ENCODE data around the gene TMEM106B.

TMEM106B gene

DNA sequence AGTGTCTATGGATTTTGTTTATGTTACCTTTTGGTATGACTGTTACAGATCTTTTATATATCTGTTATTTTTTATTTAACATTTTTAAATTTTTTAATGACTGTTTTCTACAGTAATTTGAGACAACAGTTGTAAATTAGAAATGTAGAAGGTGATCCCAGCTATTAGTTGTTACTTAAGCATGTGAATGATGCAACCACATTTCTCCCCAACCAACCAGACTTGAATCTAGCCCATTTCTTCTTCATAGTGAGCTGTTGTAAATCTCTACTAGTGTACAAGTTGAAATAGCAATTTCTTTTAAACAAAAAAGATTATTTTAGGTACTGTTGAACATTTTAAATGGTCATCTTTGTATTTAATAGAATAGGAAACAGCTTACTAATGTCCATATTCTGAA lies 18.0 kb downstream of the TMEM106B start:
- DNase-seq: no peak

DNA sequence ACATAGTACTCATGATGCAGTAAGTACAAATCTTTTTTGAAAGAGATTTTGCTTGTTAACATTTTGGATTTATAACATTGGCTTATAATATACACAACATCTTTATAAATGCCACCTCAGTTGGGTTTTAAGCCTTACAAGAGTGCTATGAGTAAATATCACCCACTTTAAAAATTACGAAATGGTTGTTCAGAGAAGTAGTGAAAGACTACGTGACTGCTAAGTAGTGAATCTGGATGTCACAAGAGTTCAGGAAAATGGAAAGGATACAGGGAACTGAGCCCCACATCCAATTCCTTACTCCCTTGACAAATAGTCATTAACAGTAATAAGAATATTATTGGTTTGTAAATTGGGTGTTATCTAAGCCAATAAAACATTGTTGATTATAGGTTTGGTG lies 20.0 kb downstream of the TMEM106B start:
- DNase-seq: no peak

DNA sequence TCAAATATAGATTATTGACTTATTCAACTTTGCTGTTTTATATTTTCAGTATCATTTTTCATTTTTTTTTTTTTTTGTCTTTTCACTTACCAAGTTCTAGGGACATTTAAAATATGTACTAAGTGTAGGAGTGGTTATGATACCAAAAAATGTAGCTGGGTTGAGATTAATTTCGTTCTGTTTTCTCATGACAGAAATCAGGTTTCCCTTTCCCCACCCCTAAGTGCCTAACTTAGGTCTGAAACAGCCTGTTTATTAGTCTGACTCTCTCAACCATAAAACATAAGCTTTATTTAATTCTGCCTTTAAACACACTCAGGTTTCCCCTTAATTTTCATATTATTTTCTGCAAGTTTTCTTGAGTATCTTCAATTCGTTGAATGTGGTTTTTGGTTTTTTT lies 22.1 kb downstream of the TMEM106B start:
- no peak for DNase-seq

DNA sequence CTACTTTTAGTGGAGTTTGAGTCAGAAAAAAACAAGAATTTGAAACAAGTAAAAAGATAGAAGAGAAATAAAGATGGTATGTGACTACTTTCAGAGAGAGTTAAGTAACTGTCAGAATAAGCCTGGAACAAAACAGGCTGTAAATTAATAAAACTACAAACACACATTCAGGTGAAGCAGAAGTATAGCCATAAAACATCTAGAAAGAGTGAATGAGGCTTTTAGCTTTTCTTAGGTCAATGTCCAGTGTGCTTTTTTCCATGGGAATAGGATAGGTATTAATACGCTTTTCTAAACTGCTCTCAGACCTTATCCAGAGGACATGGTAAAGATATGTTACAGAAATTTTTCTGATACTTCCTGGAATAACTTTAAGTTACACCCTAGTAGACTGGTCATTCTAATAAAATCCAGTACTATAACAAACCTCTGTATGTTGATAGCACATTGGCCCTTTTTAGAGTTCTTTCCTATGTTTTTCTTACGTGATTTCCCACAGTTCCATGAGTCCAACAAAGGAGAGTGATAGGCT lies 23.3 kb downstream of the TMEM106B start:
- no peak for DNase-seq

DNA sequence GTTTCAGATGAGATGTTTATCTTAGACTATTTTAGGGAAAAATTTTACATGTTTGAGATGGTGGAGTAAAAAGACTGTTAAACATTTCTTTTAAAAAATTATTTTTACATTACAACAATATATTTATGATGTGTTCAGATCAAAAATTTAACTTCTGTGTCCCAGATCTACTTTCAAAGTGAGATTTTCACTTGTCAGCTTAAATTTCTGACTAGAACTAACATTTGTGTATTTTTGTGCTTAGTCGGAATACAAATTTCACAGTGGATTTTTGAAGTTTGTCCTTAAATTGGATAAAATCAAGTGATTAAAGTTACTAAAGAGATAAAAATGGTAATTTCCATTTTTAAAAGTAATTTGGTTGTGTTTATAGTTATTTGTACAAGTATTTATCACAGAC lies 24.9 kb downstream of the TMEM106B start:
- no peak for DNase-seq

DNA sequence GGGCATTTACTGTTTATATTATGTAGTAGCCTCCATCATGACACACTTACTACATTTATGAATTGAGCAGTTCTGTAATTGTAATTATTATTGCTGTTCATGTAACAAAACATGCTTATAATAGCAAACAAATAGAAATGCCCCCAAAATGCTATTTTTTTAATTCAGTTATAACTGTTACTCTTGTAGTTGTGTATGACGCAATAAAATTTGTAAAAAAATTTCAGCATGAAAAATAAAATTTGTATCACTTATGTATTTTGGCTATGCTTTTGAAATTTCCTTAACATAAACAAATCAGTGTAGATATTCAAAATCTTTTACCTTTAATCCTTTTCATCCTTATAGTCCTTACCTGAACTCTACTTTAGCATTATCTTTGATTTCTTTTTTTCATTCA lies 25.9 kb downstream of the TMEM106B start:
- no peak for DNase-seq

DNA sequence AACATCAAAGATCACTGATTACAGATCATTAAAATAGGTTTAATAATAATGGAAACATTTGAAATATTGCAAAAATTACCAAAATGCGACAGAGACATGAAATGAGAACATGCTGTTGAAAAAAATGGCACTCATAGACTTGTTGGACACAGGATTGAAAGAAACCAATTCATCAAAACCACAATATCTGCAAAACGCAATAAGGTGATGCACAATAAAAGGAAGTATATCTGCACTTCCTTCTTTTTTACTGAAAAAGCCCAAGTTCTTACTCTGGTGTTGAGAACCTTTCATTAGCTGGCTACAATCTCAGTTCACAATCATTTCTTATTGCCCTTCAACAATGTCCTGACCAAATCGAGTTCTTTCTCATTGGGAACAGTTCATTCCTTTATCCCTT lies 28.7 kb downstream of the TMEM106B start:
- no peak for DNase-seq

DNA sequence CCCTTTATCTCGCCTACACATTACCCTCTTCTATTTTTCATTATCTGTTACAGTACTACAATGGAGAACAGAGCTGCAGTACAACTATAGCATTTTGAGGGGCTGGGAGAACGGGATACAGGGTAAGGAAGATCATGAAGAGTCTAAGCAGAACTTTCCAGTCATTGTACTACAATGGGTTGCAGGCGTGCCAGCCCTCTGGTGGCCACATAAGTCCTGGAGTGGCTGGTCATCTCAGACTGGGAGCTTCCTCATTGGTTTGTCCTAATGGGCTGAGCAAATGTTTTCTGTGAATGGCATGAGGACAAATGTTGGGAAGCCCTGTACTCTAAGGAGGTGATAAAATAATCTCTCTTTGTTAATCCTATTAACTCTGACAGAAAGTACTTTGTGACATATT lies 33.0 kb downstream of the TMEM106B start:
- DNase-seq: no peak

DNA sequence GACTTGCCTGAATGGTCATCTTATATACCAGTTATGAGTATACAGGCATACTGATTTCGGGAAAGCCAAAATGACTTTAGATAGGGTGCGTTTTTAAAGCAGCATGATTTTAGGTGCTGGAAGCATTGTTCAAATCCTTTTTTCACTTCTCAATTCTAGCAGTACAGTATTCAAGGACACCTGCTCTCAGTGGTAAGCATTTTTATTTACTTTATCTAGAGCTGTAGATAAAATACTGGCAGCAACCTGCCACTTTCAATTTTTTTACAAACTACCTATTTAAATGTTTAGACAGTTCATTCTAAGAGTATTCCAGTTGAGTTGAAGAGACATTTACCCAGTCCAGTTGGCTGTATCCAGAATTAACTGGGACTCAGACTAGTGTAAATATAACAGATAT lies 33.6 kb downstream of the TMEM106B start:
- no peak for DNase-seq

DNA sequence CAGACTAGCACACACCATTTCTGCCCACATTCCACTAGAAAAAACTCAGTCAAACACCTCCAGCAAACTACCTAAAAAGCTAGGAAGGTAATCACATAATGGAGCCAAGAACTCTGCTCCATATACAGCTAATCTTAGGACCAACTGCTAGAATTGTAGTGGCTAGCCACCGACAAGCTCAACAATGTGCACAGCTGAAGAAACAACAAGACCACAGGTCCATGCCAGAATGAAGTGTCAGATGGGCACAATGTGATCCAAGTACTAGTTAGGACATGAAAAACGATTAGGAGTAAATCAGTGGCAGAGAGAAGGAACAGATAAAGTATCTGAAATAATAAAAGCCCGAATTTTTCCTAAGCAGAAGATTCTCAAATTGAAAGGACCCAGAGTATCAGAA lies 38.6 kb downstream of the TMEM106B start:
- DNase-seq: no peak

DNA sequence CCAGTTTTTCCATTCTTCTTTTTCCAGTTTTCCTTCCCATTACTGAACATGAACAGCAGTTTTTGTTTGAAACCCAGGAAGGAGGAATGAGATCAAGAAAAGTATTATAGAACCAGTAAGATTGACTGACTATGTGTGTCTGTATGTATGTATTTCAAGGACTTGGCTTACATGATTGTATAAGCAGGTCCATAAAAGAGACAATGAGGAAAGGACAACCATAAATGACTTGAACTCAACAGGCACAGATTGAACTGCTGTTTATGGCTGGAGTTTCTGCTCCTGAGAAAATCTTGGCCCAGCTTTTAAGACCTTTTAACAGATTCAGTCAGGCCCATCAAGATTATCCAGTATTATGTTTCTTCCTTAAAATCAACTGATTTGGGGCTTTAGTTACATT lies 39.1 kb downstream of the TMEM106B start:
- no peak for DNase-seq

DNA sequence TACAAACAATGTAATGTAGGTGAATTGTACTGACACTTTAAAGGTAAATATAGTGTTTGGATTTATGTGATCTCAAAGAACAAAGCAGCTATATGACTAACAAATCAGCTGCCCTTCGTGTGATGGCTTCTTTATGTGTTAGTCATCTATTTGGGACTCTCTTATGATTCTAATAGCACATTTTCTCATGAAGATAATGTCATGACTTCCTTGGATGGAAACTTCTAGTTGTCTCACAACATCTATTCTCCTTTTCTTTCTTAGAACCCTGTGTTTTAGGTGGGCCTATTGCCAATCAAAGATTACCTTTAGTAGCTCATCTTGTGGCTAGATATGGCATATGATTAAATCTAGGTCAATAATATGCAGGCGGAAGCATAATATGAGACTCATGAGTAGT lies 45.0 kb downstream of the TMEM106B start:
- no peak for DNase-seq

DNA sequence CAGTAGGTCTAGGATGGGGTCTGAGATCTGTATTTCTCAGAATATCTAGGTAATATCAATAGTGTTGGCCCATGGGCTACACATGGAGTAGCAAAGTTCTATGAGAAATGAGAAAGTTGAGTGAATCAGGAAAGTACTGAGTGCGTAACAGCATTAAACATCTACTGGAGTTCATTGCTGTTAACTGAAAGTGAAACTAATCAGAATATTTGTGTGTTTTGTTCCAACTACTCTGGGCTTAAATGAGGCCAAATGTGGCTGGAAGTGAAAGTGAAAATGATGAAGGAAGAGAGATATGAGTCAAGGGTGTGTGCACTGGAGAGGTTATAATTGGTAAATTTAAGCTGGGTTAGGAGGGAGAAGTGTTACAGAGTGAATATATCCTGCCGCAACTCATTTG lies 46.5 kb downstream of the TMEM106B start:
- no peak for DNase-seq

DNA sequence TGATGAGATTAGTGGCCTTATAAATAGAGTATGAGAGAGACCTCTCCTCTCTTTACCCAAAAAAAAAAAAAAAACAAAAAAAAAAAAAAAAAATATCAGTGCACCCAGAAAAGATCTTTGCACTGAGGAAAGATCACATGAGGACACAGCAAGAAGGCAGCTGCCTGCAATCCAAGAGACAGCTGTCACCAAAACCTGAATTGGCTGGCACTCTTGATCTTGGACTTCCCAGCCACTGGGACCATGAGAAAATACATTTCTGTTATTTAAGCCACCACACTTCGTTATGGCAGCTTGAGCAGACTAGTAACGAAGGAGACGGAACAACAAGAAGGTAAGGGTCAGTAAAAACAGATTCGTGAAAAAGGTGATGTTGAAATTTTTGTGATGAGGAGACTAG lies 47.0 kb downstream of the TMEM106B start:
- DNase-seq: no peak

DNA sequence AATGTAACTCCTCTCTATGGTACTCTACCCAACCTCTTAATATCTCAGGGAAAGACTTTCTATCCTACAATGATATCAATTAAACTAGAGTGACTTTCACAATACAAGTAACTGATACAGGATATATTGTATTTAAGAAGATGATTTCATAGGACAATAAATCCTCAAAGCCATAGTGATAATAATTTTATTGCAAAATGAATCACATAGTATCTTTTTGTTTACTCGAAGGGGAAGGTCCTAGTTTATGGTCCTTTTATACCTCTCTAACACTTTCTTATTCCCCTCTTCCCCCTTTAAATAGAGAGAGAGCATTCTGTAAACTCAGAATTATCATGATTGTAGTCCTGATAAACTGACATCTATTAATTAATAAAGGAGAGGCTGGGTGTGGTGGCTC lies 56.4 kb downstream of the TMEM106B start:
- DNase-seq: no peak

DNA sequence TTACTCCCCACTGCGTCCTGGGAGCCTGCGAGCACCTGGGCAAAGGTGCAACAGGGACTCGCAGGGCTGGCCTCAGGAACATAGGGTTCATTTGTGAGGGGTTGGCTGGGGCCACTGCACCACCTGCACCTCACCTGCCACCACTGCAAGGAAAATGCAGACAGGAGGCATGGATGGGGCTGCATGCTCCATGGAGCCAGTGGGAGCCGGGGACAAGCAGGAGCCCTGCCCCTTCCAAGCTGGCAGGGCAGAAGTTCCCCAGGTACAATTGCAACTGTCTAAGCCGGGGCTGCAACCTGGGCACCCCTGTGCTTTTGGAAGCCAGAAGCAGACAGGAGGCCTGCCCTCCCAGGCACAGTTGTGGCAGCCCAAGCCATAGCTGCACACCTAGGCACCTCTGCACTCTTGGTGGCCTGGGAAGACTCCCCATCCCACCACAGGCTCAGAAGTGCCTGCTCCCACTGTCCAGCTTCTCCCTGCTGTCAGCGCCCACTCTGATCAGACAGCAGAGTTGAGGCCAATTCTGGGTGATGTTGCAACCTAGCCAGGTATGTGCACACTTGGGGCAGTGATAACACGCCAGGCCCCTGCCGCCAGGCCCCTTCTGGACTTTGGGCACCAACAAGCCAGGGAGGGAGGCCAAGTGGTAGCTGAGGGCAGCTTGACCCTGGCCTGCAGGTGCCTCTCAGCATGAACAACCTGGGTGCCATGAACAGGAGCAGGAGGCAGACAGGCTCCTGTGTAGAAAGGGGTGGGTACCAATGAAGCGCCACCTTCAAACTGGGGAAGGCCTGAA lies 58.2 kb downstream of the TMEM106B start:
- no peak for DNase-seq

DNA sequence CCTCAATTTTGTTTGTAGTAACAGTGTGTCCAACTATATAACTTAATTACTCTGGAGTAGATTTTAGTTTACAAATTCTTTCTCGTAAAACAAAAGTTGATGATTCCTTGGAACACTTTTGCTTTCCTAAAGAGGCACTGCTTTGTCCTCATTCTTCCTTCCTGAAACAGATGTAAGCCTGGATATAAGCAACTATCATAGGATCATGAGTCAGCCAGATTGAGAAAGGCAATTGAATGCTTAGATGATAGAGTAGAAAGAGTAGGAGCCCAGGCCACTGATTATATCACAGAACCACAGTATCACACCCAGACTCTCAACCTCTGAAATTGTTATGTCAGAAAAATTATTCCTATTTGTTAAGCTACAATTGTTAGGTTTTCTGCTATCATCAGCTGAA lies 69.9 kb downstream of the TMEM106B start:
- DNase-seq: no peak

DNA sequence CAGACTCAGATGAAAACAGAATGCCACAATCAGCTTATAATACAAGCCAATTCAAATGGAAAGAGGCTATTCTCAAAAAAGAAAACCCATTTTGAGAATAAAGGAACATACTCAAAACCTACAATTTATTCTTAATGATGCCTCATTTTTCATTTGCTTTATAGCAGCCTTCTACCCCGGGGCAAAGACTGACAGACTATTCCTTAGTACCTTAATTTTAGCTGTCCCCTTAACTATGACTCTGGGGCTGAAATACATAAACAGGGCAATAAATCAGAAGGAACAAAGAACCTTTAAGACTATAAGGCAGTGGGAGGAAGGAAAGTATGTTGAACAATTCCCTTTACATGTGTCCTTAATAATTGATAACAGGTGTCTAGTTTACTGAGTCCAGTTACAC lies 76.8 kb downstream of the TMEM106B start:
- DNase-seq: no peak

DNA sequence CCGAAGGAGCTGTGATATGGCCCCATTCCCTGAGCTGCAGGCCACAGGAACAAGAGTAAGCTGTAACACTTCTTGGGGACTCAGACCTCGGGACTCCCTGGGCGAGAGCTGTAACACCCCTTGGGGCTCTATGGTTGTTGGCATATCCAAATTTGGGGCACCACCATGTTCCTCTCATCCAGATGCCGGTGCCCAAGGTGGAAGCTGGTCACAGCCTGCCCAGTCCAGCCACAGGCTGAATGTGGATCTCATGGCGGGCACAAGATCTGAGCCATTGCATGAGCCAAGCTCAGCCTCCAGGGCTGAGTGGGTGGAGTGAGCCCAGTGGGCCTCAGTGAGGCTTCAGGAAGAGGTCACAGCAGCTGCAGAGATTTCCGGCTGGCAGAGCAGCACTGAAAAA lies 78.9 kb downstream of the TMEM106B start:
- no peak for DNase-seq

DNA sequence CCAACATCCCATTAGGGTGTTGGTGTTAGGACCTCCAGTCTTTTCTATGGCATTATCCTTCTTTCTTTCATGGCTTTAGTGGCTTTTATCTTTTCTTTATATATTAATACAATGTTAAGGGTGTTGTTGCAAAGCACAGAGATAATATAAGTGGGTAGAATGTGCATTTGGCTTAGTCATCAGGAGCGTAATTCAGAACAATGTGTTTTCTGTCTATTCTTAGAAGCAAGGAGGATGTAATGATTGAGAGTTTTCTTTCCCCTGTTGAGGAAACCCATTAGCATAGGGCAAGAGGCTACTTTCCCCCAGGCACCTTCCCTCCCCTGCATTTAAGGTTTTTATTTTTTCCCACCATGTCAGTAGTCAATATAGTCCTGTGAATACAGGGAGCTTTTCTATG lies 79.7 kb downstream of the TMEM106B start:
- no peak for DNase-seq

DNA sequence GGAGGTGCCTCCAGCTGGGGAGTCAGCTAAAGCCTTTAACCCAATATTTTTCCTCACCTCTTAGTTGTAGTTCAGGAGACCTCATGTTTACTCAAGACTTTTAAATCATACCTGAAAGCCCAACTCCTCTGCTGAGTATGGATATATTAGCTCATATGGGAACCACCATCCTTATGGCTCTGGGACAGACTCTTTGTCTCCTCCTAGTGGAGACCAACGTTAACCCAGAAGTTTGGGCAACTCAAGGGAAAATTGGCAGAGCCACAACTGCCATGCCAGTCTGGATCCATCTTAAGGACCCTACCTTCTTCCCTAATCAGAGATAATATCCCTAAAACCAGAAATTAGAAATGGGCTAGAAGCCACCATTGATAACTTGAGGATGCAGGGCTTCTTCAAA lies 80.8 kb downstream of the TMEM106B start:
- no peak for DNase-seq

Data from activated CD4-positive, CD25-positive, alpha-beta regulatory T cell treated with anti-CD3 and anti-CD28 coated beads, Interleukin-2, amount 50 U/mL, for 72 hours (primary cell).